Panc1 (cell line): Measurements from ENCODE around the gene GRHPR. TPM values are rescaled to one million over a fixed set of nuclear protein-coding genes. Genes with fewer than 3 reads are reported as not detected.
A peak's percentile ranks its signal among the peaks of the same experiment; 100 is the strongest.

ENCODE experiments used
- ATAC-seq: fragments of 200-7000 bp; cut with Tn5 transposase; 2 replicates; pipeline ENCODE4 v1.9.1; 2020; ENCODE audit warnings: mild to moderate bottlenecking, moderate library complexity
- BruUV-seq: library from RNA; stranded (reverse); fragments of 400-500 nt; replicated peaks from 2 replicates; lab custom pipeline; 2021; lab: Mats Ljungman, UMichigan
- CTCF ChIA-PET: fragments of 300-600 bp; sonication (Branson Sonifier 250); formaldehyde crosslinking; loops from one replicate; lab custom pipeline; 2022; ENCODE audit warnings: antibody characterized with exemption; lab: Charles Lee
- POLR2A ChIA-PET: fragments of 300-600 bp; sonication (Branson Sonifier 250); formaldehyde crosslinking; loops from one replicate; lab custom pipeline; 2022; ENCODE audit warnings: antibody characterized with exemption; lab: Charles Lee
- DNase-seq: peaks from one replicate; pipeline ENCODE4 v3.0.0-alpha.2; 2010; ENCODE audit warnings: low read depth, low spot score
- H3K27ac ChIP-seq: 2 replicates; pipeline ENCODE4 v1.5.1; 2011; ENCODE audit warnings: mild to moderate bottlenecking, low read length, inconsistent platforms
- H3K27me3 ChIP-seq: fragments of 200-500 bp; sonication (Bioruptor generic); 2 replicates; pipeline ENCODE4 v1.6.0; 2014; ENCODE audit warnings: low read length, inconsistent platforms; ENCODE audit not compliant: control insufficient read depth, insufficient read depth
- H3K36me3 ChIP-seq: fragments of 200-500 bp; sonication (Bioruptor generic); 2 replicates; pipeline ENCODE4 v1.5.1; 2014; ENCODE audit warnings: inconsistent platforms, mild to moderate bottlenecking, low read length, moderate library complexity; ENCODE audit not compliant: control insufficient read depth, insufficient read depth
- H3K4me1 ChIP-seq: 2 replicates; pipeline ENCODE4 v1.5.1; 2011; ENCODE audit warnings: inconsistent platforms, mild to moderate bottlenecking, low read length, moderate library complexity; ENCODE audit not compliant: control insufficient read depth, insufficient read depth
- H3K4me3 ChIP-seq, 2 experiments: 2 replicates each; pipeline ENCODE4 v1.5.1; 2011 to 2012; ENCODE audit warnings: low read depth in 2 of 2, low read length in 2 of 2, mild to moderate bottlenecking in 2 of 2, inconsistent platforms in 1 of 2, moderate library complexity in 1 of 2
- H3K9me3 ChIP-seq: fragments of 200-500 bp; sonication (Bioruptor generic); 2 replicates; pipeline ENCODE4 v1.5.1; 2014; ENCODE audit warnings: low read depth, mild to moderate bottlenecking, inconsistent platforms, low read length, moderate library complexity; ENCODE audit not compliant: control insufficient read depth, insufficient read depth
- CTCF ChIP-seq: fragments of 450-650 bp; IDR thresholded peaks from 2 replicates; pipeline ENCODE4 v1.5.1; 2017; ENCODE audit warnings: mild to moderate bottlenecking
- POLR2AphosphoS5 ChIP-seq: IDR thresholded peaks from 2 replicates; pipeline ENCODE4 v1.6.1; 2012; ENCODE audit warnings: mild to moderate bottlenecking, low read depth, low read length, moderate library complexity
- REST ChIP-seq, 2 experiments: IDR thresholded peaks; 2 replicates each; pipeline ENCODE4 v1.6.1; 2011 to 2012; ENCODE audit warnings: low read depth in 2 of 2, control low read depth in 1 of 2, low read length in 1 of 2, mild to moderate bottlenecking in 1 of 2, moderate library complexity in 1 of 2; ENCODE audit not compliant: insufficient read depth in 1 of 2
- SIN3A ChIP-seq: IDR thresholded peaks from 2 replicates; pipeline ENCODE4 v1.6.1; 2012; ENCODE audit warnings: low read depth, mild to moderate bottlenecking, low read length, moderate library complexity, borderline replicate concordance; ENCODE audit not compliant: insufficient read depth
- TCF7L2 ChIP-seq: IDR thresholded peaks from 2 replicates; pipeline ENCODE4 v1.6.1; 2011; ENCODE audit warnings: mild to moderate bottlenecking, low read depth, low read length, inconsistent platforms
- in situ Hi-C: cut with HindIII; loops from 2 replicates; pipeline ENCODE4 v1.10.0; 2016; ENCODE audit warnings: low sequenced_read_pairs, low pct_unique_long_range_greater_than_20kb
- intact Hi-C: fragments of 100-400 bp; cut with micrococcal nuclease; formaldehyde crosslinking; loops from one replicate; pipeline ENCODE4 v1.10.0; 2022; ENCODE audit not compliant: unreplicated experiment
- total RNA-seq: library from RNA; stranded (reverse); gene quantifications from one replicate; pipeline ENCODE4 v1.2.1, GENCODE V29; 2021; ENCODE audit not compliant: unreplicated experiment

The GRHPR gene
- total RNA-seq, 1 experiment from 2014 or later = 238 TPM

GRCh38 chr9:37447111-37447510 lies 24.6 kb downstream of the GRHPR start:
- Histone ChIP-seq H3K4me3 (no peak overlapping the region), H3K4me1 (peaks cover 15% of the 10 kb centered on the region), H3K27ac (no peak overlapping the region), H3K36me3 (peaks cover 8% of the 10 kb centered on the region; the same call in 1 of the 2 replicates), H3K27me3 (no peaks in the 10 kb centered on the region), H3K9me3 (no peaks in the 10 kb centered on the region)
- TF ChIP-seq TCF7L2 (no peak), REST (IDR thresholded peaks at IDR 0.05; ENCODE audit: insufficient read depth in 1 of 2, low read depth in 2 of 2, low read length in 1 of 2) (no peak)
- ATAC-seq (no peak), DNase-seq (no peak)
- POLR2A ChIA-PET = no interaction called here
- intact Hi-C loops = no loop called here
- in situ Hi-C loops = no loop called here
- CTCF ChIA-PET = no interaction called here
- no TSS peak for BruUV-seq

GRCh38 chr9:37449862-37450632 lies 27.6 kb downstream of the GRHPR start:
- CTCF ChIA-PET = no interaction called here
- no peak for ATAC-seq

More at GRCh38 chr9:37449862-37450632, 27.6 kb downstream of the GRHPR start:
- H3K9me3 ChIP-seq = no peaks in the 10 kb centered on the region
- intact Hi-C loops = no loop called here
- no peak overlapping the region for H3K4me3 ChIP-seq
- no peak for TF ChIP-seq SIN3A
- no peak for TF ChIP-seq TCF7L2
- TF ChIP-seq REST (IDR thresholded peaks at IDR 0.05; ENCODE audit: insufficient read depth in 1 of 2, low read depth in 2 of 2, low read length in 1 of 2) = no peak
- no peak for TF ChIP-seq CTCF
- TF ChIP-seq POLR2AphosphoS5 = no peak
- H3K4me1 ChIP-seq = peaks cover 38% of the 10 kb centered on the region
- in situ Hi-C loops = no loop called here
- H3K27me3 ChIP-seq = no peaks in the 10 kb centered on the region
- TSS peak; percentile 12 for BruUV-seq
- DNase-seq = no peak
- POLR2A ChIA-PET = interaction anchor here (0.6 to 0.7 kb wide), 3 partner anchors 18 to 305 kb away, joined by 3 to 10 read pairs (median 6); no protein-coding TSS in a partner anchor
- no peak overlapping the region for H3K27ac ChIP-seq
- 0 out of 2 replicates have a peak, but pooled peaks cover 3% of the 10 kb centered on the region for H3K36me3 ChIP-seq
